ENCODE results near the gene TEX38.
"Not testable (repeated sequence)": the region's sequence is repeated elsewhere in the genome, so short reads cannot be mapped to it uniquely, and the experiment has no call there.

Gene TEX38

DNA sequence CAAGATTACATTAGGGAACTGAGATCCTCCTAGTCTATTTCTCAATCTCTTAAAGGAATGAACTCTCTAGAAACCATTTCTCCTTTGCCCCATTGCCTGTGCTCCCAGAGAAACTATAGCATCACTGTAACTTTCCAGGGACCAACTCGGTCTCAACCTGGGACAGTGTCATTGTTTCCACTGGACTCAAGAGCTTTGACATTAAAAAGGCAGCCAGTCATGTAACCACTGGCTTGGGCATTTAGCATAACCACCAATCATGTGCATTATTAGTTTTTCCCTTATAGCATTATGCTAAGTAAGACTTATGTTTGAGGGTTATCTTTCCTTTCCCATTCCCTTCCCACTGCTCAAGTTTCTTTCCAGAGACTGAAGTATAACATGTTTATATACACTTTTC, 18.2 kb downstream of the TEX38 start:
- no peak for DNase-seq

DNA sequence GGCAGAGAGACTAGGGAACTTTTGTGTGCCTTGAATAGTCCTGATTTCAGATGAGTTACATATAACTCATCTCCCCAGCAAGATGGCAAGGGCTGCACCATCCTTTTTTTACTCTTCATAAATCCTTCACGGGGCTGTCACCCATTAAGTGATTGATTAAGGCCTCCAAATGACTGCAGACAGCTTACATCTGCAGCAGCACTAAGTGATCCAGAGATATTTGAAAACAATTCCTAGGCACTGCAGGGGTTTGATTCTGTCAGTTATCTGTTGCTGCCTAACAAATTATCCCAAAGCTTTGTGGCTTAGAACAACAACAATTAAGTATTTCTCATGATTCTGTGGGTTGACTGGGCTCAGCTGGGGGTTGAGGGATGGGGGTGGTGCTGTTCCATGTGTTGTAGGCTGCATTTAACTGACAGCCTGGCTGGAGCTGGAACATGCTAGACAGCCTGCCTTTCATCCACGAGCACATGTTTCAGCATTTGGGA, 19.3 kb downstream of the TEX38 start:
- DNase-seq = no peak

DNA sequence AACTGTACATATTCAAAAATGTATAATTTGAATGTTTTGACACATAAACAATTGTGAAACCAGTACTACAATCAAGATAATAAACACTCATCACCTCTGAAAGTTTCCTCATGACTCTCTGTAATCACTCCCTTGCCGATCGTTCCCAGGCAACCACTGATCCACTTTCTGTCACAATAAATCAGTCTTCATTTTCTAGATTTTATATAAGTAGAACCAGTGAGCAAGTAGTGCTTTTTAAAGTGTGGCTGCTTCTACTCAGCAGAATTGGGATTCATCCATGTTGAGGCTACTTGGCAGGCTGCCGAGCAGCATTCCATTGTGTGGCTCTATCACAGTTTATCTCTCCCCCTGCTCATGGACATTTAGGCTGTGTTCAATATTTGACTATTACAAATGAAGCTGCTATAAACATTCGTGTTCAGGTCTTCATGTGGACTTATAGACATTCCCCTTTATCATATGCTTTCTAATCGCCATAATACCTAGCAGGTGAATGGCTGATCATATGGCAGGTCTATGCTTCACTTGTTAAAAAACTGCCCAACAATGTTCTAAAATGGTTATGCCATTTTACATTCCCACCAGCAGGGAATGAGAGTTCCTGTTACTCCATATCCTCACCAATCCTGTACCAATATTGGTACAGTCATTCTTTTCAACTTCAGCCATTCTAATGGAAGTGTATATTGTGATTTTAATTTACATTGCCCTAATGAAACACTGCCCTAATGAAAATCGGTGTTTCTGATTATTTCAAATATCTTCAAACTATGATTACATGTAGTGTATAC, 20.5 kb downstream of the TEX38 start:
- no peak for DNase-seq

DNA sequence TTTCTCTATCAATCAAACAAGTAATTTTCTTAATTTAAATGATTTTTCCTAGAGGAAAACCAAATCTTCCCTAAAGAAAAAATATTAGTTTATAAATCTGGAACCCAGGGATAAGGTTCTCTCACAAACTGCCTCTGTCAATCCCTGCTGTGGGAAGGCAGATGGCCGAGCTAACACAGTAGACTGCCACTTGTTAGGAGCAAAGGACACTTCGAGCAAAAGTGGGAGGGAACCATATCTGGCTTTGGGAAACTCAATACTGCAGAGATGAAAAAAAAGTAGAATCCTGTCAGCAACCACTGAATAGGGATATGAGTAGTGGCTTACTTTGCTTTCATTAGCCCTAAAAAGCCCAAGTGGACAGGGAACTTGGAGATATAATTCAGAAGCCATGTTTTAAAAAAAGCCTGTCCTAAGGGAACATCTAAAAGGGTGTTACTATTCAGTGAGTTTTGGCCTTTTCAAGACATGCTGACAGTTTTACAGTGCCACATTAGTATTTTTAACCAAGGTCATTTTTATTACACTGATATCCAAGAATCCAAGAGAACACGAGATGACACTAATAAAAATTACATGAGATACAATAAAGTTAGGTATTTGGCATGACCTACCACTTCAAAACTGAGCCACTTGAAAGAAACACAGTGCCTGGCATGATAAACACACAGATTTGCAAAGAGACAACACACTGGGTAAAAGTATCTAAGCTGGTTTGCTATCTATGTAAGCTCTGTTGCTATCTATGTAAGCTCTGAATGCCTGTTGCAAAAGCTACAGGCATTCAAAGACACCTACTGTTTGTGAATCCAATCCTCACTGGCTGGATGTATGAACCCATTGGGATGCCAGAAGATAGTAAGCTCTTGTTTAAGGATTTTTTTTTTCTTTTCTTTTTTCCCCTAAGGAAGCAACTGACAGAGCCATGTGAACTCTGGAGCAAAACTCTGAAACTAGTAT, 21.4 kb downstream of the TEX38 start:
- no peak for DNase-seq

DNA sequence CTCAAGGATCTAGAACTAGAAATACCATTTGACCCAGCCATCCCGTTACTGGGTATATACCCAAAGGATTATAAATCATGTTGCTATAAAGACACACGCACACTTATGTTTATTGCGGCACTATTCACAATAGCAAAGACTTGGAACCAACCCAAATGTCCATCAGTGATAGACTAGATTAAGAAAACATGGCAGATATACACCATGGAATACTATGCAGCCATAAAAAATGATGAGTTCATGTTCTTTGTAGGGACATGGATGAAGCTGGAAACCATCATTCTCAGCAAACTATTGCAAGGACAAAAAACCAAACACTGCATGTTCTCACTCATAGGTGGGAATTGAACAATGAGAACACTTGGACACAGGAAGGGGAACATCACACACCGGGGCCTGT, 23.0 kb downstream of the TEX38 start:
- not testable (repeated sequence) for DNase-seq

DNA sequence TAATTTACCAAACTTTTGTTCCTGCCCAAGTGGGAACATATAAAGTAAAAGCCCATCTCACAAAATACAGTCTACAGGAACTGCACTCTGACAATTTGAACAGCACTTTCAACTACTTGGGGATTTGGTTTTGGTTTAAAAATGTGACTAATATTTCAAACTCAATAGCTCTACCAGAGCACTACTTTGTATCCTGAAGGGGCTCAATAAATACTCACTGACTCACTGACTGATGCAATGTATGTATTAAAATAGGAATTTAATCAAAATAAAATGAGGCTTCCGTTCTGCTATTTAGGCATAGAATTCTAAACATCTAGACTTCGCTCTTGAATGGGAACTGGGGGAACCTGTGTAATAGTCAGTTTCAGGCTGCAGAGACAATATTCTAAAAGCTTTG, 25.4 kb downstream of the TEX38 start:
- DNase-seq = no peak

DNA sequence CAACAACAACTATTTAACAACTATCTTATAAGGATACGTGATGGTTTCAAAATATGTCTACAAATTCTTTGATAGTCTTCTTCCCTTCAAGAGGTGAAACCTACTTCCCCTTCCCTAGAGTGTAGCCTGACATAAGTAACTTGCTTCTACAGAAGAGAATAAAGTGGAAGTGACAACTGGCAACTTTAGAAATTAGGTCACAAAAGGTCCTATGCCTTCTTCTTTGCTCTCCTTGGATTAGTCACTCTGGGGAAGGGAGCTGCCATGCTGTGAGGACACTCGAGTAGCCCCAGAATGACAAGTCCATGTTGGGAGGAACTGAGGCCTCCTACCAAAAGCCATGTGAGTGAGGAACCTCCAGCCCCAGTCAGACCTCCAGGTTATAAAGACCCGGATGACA, 28.0 kb downstream of the TEX38 start:
- no peak for DNase-seq

DNA sequence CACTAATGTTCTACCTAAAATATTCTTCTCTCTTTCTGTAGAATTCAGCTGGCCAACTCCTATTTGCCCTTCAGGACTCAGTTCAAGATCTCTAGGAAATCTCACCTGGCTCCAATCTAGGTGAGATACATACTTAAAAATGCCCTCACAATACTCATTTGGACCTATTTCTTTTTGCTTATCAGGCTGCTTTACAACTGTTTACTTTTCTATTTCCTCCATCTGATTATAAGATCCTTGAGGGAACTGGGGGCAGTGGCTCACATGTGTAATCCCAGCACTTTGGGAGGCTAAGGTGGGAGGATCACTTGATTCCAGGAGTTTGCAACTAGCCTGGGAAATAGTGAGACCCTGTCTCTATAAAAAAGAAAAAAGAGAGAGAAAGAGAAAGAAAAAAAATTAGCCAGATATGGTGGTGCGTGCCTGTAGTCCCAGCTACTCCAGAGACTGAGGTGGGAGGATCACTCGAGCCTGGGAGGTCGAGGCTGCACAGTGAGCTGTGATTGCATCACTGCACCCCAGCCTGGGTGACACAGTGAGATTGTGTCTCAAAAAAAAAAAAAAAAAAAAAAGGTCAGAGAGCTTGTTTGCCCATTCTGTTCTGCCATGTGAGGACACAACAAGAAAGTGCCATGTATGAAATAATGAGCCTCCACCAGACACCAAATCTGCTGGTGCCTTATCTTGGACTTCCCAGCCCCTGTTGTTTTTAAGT, 32.4 kb downstream of the TEX38 start:
- no peak for DNase-seq

DNA sequence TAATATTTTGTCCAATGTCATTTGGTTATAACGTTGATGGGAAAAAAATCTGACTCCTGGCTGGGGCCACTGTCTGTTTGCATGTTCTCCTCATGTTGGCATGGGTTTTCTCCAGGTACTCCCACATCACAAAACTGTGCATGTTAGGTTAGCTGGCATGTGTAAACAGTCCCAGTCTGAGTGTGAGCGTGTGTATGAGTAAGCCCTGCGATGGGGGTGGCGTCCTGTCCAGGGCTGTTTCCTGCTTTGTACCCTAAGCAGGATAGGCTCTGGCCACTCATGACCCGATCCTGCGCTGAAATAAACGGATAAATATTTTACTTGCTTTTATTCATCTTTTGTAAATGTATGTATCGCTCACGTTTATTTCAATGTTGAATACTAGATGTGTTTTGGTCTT, 33.8 kb downstream of the TEX38 start:
- no peak for DNase-seq

DNA sequence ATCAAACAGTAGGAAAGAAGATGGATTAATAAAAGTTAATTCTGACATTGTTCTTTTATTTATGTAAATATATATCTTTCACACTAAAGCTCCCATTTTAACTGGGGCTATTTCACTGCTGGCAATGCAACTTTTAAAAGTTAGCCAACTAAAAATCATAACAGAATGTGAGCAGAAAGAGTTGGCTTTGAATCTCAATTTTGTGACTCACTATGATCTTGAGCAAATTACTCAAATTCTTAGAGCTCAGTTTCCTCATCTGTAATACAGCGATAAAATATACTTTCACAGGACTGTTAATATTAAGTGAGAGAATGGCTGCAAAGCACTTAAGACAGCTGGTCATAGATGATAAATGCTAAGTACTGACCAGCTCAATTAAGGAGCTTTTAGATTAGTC, 36.5 kb downstream of the TEX38 start:
- no peak for DNase-seq

DNA sequence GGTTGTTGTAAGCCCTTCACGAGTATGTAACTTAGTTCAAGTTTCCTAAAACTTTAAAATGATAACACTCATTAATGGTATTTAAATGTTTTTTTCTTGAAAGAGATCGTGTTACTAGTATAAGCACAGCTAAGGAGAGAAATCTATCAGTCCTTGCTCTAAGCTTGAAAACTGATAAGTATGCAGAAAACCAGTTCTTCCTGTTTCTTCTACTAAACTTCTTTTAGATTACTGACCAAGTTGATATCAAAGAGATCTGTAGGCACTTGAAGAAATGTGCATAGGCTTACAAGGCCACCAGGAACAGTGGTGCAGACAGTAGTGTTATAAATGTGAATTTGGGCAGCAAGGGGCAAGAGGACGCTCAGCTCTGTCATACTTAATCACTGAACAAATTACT, 43.3 kb downstream of the TEX38 start:
- DNase-seq = no peak

DNA sequence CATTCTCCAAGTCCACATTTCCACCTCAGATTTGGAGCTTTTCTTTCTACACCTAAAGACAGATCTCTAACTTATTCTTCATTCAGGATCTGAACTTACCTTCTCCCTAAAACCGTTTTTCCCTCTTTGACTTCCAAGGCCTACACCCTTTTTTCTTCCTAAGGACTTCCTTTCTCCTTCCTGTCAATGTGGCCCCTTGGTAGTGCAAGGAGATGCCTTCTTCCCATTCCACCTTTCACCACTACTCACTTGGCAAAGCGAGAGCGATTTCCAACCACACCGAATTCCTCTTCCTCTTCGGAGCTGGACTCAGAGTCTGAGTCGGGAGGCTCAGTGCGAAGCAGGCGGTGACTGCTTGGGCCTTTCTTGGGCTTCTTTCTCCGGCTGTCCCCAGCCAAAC, 46.0 kb downstream of the TEX38 start:
- no peak for DNase-seq

DNA sequence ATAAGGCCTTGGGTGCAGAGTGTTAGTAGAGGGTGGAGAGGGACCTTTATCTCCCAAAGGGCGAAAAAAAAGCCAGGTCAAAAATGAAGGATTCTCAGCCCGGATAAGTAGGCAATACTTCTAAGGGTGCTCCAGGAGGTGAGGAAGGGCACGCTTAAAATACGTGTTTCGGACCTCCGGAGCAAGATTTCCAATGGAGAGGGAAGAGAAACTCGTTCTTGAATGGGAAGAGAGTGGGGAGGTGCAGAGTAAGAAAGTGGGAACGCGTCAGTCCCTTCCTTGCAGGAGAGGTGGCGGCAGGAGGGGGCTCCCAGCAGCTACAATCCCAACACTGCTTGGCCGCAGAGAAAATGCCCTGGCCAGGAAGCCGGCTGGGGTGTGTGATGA, 46.7 kb downstream of the TEX38 start:
- DNase-seq = no peak

DNA sequence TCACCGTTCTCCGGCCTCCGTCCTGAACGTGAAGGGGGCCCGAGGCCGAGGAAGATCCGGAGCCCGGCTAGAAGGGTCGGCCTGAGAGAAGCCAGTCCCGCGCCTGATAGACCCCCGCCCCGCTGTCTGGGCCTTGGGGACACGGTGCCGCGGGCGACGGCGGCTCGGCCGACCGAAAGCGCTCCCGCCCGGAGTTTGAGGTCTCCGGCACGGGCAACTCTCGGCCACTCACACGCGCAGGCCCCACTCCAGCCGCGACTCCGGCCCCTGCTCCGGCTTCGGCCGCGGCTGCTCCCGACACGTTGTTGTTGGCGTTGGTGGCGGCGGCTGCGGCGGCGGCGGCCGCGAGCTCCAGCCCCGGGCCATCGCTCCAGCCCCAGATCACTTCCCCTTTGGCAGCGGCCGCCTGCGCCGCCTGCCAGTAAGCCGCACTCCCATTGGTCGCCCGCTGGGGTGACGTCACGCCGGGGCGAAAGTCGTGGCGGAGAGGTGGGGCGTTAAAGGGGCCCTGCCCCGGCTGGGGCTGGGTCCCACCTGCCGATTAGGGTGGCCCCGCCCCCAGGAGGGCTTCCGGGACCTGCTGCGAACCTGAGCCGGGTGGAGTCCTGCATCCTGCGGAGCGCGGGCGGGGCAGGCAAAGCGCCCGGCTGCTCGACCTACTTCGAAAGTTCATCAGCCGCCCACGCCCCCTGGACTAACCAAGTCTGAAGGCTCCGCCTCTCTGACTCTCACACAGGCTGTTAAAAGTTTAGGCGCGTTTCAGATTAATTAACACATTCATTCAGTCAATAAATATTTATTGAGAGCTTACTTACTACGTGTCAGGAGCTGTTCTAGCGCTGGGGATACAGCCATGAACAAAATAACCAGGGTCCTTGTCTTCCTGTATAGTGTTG, 47.3 kb downstream of the TEX38 start, which contains the start of gene EFCAB14:
EFCAB14 (minus strand) TSS at position 388 of the 896 bp plus-strand sequence. CDS start 1,027 bp downstream, outside the sequence.
- DNase-seq = peak; percentile 84

DNA sequence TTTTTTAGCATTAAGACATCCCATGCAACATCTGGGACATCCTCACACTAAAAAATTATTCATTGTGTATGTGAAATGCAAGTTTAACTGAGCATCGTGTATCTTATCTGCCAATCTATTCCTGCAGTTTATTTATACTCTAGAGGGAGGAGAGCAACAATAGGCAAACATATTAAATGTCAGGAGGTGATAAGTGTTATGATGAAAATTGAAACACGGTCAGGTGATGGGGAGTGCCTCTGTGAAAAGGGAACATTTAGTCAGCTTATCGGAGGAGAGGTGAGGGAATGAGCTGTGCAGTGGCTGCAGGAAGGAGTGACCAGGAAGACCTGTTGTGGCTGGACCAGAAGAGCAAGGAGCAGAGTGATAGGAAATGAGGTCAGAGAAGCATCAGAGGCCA, 48.0 kb downstream of the TEX38 start:
- DNase-seq = no peak

DNA sequence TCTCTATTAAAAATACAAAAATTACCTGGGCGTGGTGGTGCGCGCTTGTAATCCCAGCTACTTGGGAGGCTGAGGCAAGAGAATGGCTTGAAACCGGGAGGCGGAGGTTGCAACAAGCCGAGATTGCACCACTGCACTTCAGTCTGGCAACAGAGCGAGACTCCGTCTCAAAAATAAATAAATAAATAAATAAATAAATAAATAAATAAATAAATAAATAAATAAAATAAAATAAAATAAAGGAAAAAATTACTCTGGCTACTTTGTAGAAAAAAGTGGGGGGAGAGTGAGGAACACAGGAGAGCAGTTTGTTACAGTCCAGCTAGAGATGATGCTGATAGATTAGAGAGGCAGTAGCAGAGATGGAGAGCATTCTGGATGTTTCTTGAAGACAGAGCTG, 48.7 kb downstream of the TEX38 start:
- not testable (repeated sequence) for DNase-seq

DNA sequence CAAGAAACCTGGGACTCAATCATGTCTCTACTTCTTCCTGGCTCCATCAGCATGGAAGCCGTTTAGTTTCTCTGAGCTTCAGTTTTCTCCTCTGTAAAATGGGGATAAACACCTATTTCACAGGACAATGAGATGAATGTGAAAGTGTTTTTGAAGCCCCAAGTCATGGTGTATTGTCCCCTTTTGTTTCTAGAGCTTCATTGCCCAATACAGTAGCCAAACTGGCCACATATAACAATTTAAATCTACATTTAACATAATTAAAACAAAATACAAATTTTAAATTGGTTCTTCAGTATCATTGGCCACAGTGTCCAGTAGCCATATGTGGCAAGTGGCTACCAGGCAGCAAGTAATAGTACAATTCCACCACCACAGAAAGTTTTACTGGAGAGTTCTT, 49.5 kb downstream of the TEX38 start:
- DNase-seq = no peak

DNA sequence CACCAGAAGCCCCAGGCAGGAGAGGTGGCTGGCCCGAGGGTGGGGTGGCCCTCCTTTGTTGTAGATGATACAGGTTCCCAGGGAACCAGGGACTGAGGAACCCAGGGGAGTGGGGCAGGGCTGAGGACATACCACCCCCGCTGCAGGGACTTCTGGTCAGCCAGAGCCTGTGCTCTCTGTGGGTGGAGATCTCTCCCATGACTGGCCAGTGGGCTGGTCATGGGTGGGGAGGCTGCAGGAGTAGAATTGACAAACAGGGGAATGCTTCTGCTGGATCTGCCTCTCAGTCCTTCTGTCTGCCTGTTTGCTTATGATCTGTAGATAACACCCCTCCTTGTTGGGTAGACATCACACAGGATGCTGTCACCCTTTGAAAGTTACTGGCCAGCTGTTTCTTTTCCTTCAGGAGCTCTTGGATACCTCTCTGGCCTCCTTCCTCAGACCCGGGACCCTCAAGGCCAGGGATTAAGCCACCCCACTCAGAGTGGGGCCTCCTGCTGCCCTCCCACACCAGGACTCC, 50.1 kb downstream of the TEX38 start:
- DNase-seq = no peak

All from NCI-H1694 (cell line).